Left ventricle myocardium inferior (tissue), 1 donor: ENCODE measurements around the gene DLG2. TPM values are rescaled to one million over a fixed set of nuclear protein-coding genes. Genes with fewer than 3 reads are reported as not detected.

ENCODE experiments used
- DNase-seq: peaks from one replicate; pipeline ENCODE4 v3.0.0-alpha.2; 2020
- H3K27ac ChIP-seq: fragments of 200-600 bp; replicated peaks from 2 replicates; pipeline ENCODE4 v1.8.0; 2021
- H3K27me3 ChIP-seq: fragments of 200-600 bp; 2 replicates; pipeline ENCODE4 v1.8.0; 2021; ENCODE audit warnings: low read depth
- H3K36me3 ChIP-seq: fragments of 200-600 bp; 2 replicates; pipeline ENCODE4 v1.8.0; 2021
- H3K4me1 ChIP-seq: fragments of 200-600 bp; 2 replicates; pipeline ENCODE4 v1.8.0; 2021
- H3K4me3 ChIP-seq: fragments of 200-600 bp; 2 replicates; pipeline ENCODE4 v1.8.0; 2021; ENCODE audit warnings: mild to moderate bottlenecking, moderate library complexity
- H3K9me3 ChIP-seq: fragments of 200-600 bp; replicated peaks from 2 replicates; pipeline ENCODE4 v1.8.0; 2021
- intact Hi-C: fragments of 100-400 bp; cut with micrococcal nuclease; formaldehyde crosslinking; loops from one replicate; pipeline ENCODE4 v1.11.0; 2022
- total RNA-seq: library from RNA; stranded (reverse); fragmentation: NEBNext Ultra II Directional; extraction: Animal tissue kit (Norgen Biotek cat#: 25700); gene quantifications from one replicate; pipeline ENCODE4 v1.2.1, GENCODE V29; 2021
- TF ChIP-seq, protein P1 (sequence below): fragments of 200-600 bp; IDR thresholded peaks from 2 replicates; pipeline ENCODE4 v1.8.0; 2021; ENCODE audit warnings: antibody characterized with exemption, mild to moderate bottlenecking, borderline replicate concordance
- donor health status: DM: no; HTN: yes; CAD: no; lungs with severe emphysema.

DLG2 gene
- total RNA-seq, 1 donor from 2014 or later: 6.5 TPM

DNA sequence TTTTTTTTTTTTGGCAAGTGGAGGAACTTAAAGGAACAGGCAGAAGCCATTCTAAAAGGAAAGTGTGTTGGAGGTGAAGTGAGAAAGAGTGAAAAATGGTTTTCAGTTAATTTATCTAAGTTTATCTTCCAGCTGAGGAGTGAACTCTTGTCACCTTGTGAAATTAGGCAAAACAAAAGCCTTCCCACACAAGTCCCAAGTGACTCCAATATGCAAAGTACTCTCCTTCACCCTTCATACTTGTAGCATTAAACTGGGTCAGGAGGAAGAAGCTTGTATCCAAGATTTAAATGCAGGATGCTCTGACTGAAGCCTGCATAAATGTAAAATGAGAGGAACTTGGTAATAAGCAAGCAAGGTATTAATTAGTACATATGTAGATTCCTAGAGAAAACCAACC, 796.8 kb downstream of the DLG2 start:
- no peaks in the 10 kb centered on the region for H3K36me3 ChIP-seq
- intact Hi-C loops: no loop called here
- no peak overlapping the region for H3K27ac ChIP-seq
- no peak overlapping the region for H3K4me3 ChIP-seq
- TF ChIP-seq, protein P1, sequence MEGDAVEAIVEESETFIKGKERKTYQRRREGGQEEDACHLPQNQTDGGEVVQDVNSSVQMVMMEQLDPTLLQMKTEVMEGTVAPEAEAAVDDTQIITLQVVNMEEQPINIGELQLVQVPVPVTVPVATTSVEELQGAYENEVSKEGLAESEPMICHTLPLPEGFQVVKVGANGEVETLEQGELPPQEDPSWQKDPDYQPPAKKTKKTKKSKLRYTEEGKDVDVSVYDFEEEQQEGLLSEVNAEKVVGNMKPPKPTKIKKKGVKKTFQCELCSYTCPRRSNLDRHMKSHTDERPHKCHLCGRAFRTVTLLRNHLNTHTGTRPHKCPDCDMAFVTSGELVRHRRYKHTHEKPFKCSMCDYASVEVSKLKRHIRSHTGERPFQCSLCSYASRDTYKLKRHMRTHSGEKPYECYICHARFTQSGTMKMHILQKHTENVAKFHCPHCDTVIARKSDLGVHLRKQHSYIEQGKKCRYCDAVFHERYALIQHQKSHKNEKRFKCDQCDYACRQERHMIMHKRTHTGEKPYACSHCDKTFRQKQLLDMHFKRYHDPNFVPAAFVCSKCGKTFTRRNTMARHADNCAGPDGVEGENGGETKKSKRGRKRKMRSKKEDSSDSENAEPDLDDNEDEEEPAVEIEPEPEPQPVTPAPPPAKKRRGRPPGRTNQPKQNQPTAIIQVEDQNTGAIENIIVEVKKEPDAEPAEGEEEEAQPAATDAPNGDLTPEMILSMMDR: no peak
- H3K9me3 ChIP-seq: no peaks in the 10 kb centered on the region
- DNase-seq: no peak
- peaks cover 2% of the 10 kb centered on the region for H3K4me1 ChIP-seq
- no peaks in the 10 kb centered on the region for H3K27me3 ChIP-seq

DNA sequence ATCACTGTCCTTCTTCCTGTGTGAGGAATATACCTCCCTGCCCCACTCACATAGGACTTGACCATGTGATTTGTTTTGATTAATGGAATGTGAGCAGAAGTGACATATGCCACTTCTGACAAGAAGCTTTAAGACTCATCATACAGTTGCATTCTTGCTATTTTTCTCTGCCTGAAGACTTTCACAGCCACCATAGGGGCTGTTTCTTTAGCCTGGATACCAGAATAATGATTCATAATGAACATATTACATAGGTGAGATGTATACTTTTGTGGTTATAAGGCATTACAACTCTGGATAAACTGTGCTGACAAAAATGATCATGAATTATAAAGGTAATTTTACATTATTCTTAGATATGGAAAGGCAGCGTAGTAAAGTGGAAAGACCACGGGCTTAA, 798.0 kb downstream of the DLG2 start:
- DNase-seq: no peak

DNA sequence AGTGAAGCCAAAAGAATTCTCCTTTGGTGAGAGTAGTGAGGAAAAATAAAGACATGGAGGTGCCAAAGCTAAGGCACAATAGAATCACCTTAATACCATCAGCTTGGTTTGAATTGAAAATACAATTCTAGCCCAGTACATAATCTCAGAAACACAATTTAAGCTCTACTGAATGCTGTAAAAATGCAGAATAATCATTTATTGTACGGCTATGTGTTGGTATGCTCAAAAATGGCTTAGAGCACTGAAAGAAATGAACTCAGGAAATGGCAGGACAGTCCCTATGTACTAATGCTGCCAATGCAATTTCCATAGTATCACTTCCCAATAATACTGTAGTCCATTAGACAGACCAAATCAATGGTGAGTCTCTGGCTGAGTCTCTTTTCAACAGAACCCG, 798.5 kb downstream of the DLG2 start:
- H3K9me3 ChIP-seq: no peaks in the 10 kb centered on the region
- peaks cover 7% of the 10 kb centered on the region for H3K4me1 ChIP-seq
- H3K27ac ChIP-seq: no peak overlapping the region
- H3K4me3 ChIP-seq: no peak overlapping the region
- intact Hi-C loops: no loop called here
- H3K27me3 ChIP-seq: no peaks in the 10 kb centered on the region
- no peak for DNase-seq
- no peaks in the 10 kb centered on the region for H3K36me3 ChIP-seq
- TF ChIP-seq, protein P1: no peak

More for the DNA sequence above, 798.0 kb downstream of the DLG2 start:
- no peak overlapping the region for H3K27ac ChIP-seq
- H3K9me3 ChIP-seq: no peaks in the 10 kb centered on the region
- H3K4me1 ChIP-seq: peaks cover 7% of the 10 kb centered on the region
- H3K27me3 ChIP-seq: no peaks in the 10 kb centered on the region
- intact Hi-C loops: no loop called here
- TF ChIP-seq, protein P1: no peak
- no peaks in the 10 kb centered on the region for H3K36me3 ChIP-seq
- H3K4me3 ChIP-seq: no peak overlapping the region

DNA sequence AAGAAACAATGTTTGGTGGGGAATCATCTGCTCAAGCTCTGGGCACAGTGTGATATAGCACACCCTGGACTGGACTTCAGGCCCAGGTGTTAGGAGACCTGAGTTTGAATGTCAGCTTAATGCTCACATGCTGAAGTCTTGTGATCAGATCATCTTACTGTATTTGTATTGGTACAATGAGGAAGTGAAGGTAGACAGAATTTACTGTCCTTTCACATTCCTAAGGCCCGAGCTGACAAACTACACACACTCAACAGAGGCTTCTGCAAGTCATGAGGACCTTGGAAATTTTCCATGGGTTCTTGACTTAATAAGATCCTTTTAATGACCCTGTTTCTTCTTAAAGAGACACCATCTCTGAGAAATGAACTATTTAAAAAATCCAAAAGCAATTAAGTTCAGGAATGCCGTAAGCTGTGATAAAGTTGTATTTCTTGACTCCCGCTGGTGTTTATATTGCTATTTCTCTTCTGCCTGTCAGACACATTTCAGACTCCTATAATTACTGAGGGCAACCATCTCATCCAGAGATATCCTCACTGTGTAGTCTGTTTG, 802.0 kb downstream of the DLG2 start:
- no peak for DNase-seq
- no peaks in the 10 kb centered on the region for H3K27me3 ChIP-seq
- no peaks in the 10 kb centered on the region for H3K36me3 ChIP-seq
- intact Hi-C loops: no loop called here
- no peak overlapping the region for H3K27ac ChIP-seq
- H3K4me3 ChIP-seq: no peak overlapping the region
- H3K4me1 ChIP-seq: peaks cover 7% of the 10 kb centered on the region
- TF ChIP-seq, protein P1: no peak
- no peaks in the 10 kb centered on the region for H3K9me3 ChIP-seq

DNA sequence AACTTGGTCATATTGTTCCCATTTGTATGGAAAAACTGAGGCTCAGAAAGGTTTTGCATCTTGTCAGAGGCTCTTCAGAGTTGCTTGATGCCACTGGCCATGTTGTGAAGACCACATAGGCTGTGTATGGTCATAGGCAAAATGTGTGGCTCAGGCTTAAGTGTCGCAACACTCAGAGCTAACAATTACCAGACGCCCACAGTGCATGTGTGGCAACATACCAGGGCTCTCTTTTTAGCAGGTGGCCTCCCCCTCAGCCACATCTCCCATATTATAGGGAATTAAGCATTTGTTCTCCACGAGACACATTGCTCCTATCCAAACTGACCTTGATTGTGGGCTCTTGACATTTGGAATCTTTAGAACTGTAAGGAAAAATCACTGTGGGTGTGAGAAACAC, 802.5 kb downstream of the DLG2 start:
- intact Hi-C loops: no loop called here
- no peaks in the 10 kb centered on the region for H3K9me3 ChIP-seq
- H3K27ac ChIP-seq: no peak overlapping the region
- no peaks in the 10 kb centered on the region for H3K36me3 ChIP-seq
- TF ChIP-seq, protein P1: no peak
- no peak overlapping the region for H3K4me3 ChIP-seq
- peaks cover 12% of the 10 kb centered on the region for H3K4me1 ChIP-seq
- no peak for DNase-seq
- H3K27me3 ChIP-seq: no peaks in the 10 kb centered on the region

DNA sequence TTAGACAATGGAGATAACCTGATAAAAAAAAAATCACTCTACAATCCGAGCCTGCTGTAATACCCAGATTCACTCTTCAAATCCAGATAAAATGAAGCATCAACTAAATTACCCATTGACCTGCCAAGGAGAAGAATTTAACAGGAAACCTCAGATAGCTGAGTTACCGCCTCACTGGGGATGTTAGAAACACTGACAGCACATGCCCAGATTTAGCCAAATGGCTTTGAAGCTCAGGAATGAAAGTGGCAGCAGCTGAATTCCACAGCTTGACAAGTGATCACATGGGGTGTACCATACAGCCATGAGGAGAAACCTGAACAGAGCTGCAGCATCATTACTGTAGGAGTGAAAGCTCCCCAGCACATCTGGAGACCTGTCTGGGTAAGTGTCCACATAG, 807.6 kb downstream of the DLG2 start:
- intact Hi-C loops: no loop called here
- H3K27me3 ChIP-seq: no peaks in the 10 kb centered on the region
- H3K27ac ChIP-seq: no peak overlapping the region
- H3K4me3 ChIP-seq: no peak overlapping the region
- no peaks in the 10 kb centered on the region for H3K9me3 ChIP-seq
- TF ChIP-seq, protein P1: no peak
- DNase-seq: no peak
- H3K36me3 ChIP-seq: no peaks in the 10 kb centered on the region
- peaks cover 10% of the 10 kb centered on the region for H3K4me1 ChIP-seq
